ENCODE results near the gene KRTAP4-3. TPM values are rescaled to one million over a fixed set of nuclear protein-coding genes. Genes with fewer than 3 reads are reported as not detected.

The KRTAP4-3 gene
- not detected in 2 replicates for total RNA-seq

DNA sequence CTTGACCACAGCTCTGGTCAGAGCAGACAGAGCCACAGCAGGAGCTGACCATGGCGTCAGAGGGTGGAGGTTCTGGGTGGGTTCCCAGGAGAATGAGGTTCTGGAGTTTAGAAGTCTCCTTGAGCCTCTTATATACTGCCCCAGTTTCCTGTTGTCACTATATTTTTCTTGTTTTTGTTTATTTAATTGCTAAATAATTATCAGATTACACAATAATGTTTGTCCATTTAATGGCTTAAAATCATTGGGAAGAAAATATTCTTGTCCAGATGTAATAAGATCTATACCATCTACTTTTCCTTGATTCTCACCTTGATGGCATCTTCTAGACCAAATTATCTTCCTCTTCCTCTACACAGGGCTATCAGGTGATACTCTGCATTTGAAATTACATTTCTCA, at the start of gene KRTAP4-3:
KRTAP4-3 (minus strand) TSS at position 101 of the 400 bp plus-strand sequence; CDS start at position 52, 49 bp downstream.

DNA sequence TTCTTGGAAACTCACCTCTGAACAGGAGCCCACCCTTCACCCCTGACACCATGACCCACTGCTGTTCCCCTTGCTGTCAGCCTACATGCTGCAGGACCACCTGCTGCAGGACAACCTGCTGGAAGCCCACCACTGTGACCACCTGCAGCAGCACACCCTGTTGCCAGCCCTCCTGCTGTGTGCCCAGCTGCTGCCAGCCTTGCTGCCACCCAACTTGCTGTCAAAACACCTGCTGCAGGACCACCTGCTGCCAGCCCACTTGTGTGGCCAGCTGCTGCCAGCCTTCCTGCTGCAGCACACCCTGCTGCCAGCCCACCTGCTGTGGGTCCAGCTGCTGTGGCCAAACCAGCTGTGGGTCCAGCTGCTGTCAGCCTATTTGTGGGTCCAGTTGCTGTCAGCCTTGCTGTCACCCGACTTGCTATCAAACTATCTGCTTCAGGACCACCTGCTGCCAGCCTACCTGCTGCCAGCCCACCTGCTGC, 21.9 kb upstream of the KRTAP4-3 start, which contains the start of gene KRTAP9-1:
KRTAP9-1 (plus strand) TSS at position 51 of the 482 bp plus-strand sequence; CDS start at position 51, 0 bp downstream.

DNA sequence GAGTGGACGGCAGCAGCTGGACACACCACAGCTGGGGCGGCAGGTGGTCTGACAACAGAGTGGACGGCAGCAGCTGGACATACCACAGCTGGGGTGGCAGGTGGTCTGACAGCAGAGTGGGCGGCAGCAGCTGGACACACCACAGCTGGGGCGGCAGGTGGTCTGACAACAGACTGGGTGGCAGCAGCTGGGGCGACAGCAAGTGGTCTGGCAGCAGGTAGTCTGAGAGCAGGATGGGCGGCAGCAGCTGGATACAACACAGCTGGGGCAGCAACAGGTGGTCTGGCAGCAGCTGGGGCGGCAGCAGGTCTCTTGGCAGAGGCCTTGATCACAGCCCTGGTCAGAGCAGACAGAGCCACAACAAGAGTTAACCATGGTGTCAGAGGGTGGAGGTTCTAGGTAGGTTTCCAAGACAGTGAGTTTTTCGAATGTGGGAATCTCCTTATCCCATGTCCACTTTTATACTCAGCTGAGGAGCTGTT, 16.5 kb upstream of the KRTAP4-3 start, which contains the start of gene KRTAP4-1:
KRTAP4-1 (minus strand) TSS at position 432 of the 482 bp plus-strand sequence; CDS start at position 375, 57 bp downstream.

DNA sequence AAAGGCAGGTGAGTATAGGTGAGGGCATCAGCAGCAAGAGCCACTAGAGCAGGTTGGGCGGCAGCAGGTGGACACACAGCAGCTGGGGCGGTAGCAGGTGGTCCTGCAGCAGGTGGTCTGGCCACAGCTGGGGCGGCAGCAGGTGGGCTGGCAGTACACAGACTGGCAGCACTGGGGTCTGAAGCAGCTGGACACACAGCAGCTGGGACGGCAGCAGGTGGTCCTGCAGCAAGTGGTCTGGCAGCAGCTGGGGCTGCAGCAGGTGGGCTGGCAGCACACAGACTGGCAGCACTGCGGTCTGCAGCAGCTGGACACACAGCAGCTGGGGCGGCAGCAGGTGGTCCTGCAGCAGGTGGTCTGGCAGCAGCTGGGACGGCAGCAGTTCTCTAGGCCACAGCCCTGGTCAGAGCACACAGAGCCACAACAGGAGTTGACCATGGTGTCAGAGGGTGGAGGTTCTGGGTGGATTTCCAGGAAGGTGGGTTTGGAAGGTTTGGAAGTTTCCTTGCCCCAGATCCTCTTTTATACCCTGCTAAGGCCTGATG, 9.8 kb upstream of the KRTAP4-3 start, which contains the start of gene KRTAP4-2:
KRTAP4-2 (minus strand) TSS at position 495 of the 545 bp plus-strand sequence; CDS start at position 438, 57 bp downstream.

DNA sequence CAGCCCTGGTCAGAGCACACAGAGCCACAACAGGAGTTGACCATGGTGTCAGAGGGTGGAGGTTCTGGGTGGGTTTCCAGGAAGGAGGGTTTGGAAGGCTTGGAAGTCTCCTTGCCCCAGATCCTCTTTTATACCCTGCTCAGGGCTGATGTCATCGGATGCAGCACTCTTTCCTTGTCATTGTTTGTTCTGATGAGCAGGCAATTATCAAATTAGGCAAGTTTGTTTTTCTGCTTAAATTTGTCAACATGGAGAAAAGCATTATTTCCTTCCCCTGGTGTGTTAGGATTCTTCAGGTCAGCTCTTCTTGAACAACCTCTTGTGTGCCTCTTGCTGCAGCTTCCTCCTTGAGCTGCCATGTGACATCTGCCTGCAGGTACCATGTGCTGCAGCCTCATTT, 7.4 kb downstream of the KRTAP4-3 start, which contains the start of gene KRTAP4-4:
KRTAP4-4 (minus strand) TSS at position 101 of the 400 bp plus-strand sequence; CDS start at position 44, 57 bp downstream.

DNA sequence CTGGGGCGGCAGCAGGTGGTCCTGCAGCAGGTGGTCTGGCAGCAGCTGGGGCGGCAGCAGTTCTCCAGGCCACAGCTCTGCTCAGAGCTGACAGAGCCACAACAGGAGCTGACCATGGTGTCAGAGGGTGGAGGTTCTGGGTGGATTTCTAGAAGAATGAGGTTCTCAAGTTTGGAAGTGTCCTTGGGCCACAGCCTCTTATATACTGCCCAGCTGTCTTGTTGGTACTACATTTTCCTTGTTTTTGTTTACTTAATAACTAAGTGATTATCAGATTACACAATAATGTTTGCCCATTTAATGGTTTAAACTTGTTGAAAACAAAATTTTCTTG, 18.4 kb downstream of the KRTAP4-3 start, which contains the start of gene KRTAP4-5:
KRTAP4-5 (minus strand) TSS at position 174 of the 334 bp plus-strand sequence; CDS start at position 116, 58 bp downstream.

DNA sequence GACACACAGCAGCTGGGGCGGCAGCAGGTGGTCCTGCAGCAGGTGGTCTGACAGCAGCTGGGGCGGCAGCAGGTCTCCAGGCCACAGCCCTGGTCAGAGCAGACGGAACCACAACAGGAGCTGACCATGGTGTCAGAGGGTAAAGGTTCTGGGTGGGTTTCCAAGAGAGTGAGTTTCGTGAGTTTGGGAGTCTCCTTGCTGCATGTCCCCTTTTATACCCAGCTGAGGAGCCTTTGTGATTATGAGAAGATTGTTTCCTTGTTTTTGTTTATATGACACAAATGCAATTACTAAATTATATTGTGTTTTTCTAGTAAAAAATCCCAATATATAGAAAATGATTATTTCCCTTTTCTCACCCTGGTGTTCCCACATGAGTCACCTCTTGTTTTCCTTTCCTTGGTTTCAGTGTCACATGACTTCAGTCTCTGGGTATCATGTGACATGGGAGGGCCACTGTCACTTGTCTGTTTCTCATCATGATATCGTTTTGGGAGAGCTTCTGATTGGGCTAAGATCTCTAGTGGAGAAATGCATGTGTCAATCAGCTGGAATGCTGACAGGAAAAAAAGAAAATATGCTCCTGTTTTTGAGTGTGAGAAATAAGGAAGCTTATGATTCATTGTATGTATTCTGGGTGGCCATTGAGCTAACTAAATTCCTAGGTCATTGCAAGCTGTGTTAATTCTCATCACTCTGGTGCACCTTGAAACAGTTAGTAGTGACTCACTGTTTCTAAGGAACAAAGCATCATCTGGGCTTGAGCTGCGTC, 27.5 kb downstream of the KRTAP4-3 start, which contains the start of gene KRTAP4-6:
KRTAP4-6 (minus strand) TSS at position 185 of the 772 bp plus-strand sequence; CDS start at position 128, 57 bp downstream.

DNA sequence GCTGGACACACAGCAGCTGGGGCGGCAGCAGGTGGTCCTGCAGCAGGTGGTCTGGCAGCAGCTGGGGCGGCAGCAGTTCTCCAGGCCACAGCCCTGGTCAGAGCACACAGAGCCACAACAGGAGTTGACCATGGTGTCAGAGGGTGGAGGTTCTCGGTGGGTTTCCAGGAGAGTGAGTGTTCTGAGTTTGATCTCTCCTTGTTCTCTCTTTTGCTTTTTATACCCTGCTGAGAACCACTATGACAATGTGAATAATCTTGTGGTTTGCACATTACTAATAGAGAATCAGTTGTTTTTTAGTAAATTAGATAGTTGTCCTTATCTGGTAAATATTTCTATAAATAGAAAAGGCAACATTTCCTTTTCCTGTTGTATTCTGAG, 44.0 kb downstream of the KRTAP4-3 start, which contains the start of gene KRTAP4-12:
KRTAP4-12 (minus strand) TSS at position 192 of the 381 bp plus-strand sequence; CDS start at position 132, 60 bp downstream.

DNA sequence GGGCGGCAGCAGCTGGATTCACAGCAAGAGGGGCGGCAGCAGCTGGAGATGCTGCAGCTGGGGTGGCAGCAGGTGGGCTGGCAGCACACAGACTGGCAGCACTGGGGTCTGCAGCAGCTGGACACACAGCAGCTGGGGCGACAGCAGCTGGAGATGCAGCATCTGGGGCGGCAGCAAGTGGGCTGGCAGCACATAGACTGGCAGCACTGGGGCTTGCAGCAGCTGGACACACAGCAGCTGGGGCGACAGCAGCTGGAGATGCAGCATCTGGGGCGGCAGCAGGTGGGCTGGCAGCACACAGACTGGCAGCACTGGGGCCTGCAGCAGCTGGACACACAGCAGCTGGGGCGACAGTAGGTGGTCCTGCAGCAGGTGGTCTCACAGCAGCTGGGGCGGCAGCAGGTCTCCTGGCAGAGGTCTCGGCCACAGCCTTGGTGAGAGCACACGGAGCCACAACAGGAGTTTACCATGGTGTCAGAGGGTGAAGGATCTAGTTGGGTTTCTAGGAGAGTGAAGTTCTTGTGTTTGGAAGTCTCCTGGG, 50.1 kb downstream of the KRTAP4-3 start, which contains the start of gene KRTAP4-11:
KRTAP4-11 (minus strand) TSS at position 528 of the 541 bp plus-strand sequence; CDS start at position 470, 58 bp downstream.

Other genes starting within 250 kb of the KRTAP4-3 start
- gene KRT23, start 230.6 kb downstream of the KRTAP4-3 start, total RNA-seq: under 0.01 TPM in 1 of 2 replicates, not detected in the other
- 0.28 TPM in 1 of 2 replicates, not detected in the other for gene KRT39, start 201.3 kb downstream of the KRTAP4-3 start, total RNA-seq
- gene KRT40, start 183.9 kb downstream of the KRTAP4-3 start, total RNA-seq: not detected in 2 replicates
- not detected in 2 replicates for gene KRTAP3-3, start 174.1 kb downstream of the KRTAP4-3 start, total RNA-seq
- gene KRTAP3-2, start 168.3 kb downstream of the KRTAP4-3 start, total RNA-seq: not detected in 2 replicates
- gene KRTAP3-1, start 159.1 kb downstream of the KRTAP4-3 start, total RNA-seq: not detected in 2 replicates
- 1.9 and 5.1 TPM in 2 replicates for gene KRTAP1-5, start 141.0 kb downstream of the KRTAP4-3 start, total RNA-seq
- not detected in 2 replicates for gene KRTAP1-4, start 138.0 kb downstream of the KRTAP4-3 start, total RNA-seq
- gene KRTAP1-3, start 133.3 kb downstream of the KRTAP4-3 start, total RNA-seq: not detected in 2 replicates
- under 0.01 TPM in 1 of 2 replicates, not detected in the other for gene KRTAP1-1, start 126.8 kb downstream of the KRTAP4-3 start, total RNA-seq
- not detected in 2 replicates for gene KRTAP2-1, start 120.9 kb downstream of the KRTAP4-3 start, total RNA-seq
- gene KRTAP2-2, start 113.0 kb downstream of the KRTAP4-3 start, total RNA-seq: not detected in 2 replicates
- under 0.01 and 0.77 TPM in 2 replicates for gene KRTAP2-3, start 108.1 kb downstream of the KRTAP4-3 start, total RNA-seq
- 0.28 TPM in 1 of 2 replicates, not detected in the other for gene KRTAP2-4, start 102.3 kb downstream of the KRTAP4-3 start, total RNA-seq
- gene KRTAP4-7, start 84.1 kb downstream of the KRTAP4-3 start, total RNA-seq: not detected in 2 replicates
- not detected in 2 replicates for gene KRTAP4-8, start 70.1 kb downstream of the KRTAP4-3 start, total RNA-seq
- gene KRTAP4-16, start 66.0 kb downstream of the KRTAP4-3 start, total RNA-seq: not detected in 2 replicates
- not detected in 2 replicates for gene KRTAP4-9, start 62.8 kb downstream of the KRTAP4-3 start, total RNA-seq
- gene KRTAP4-11, start 49.8 kb downstream of the KRTAP4-3 start, total RNA-seq: not detected in 2 replicates
- not detected in 2 replicates for gene KRTAP4-12, start 44.0 kb downstream of the KRTAP4-3 start, total RNA-seq
- not detected in 2 replicates for gene KRTAP4-6, start 27.7 kb downstream of the KRTAP4-3 start, total RNA-seq
- gene KRTAP4-5, start 18.4 kb downstream of the KRTAP4-3 start, total RNA-seq: not detected in 2 replicates
- not detected in 2 replicates for gene KRTAP4-4, start 7.5 kb downstream of the KRTAP4-3 start, total RNA-seq
- not detected in 2 replicates for gene KRTAP4-2, start 10.0 kb upstream of the KRTAP4-3 start, total RNA-seq
- not detected in 2 replicates for gene KRTAP4-1, start 16.7 kb upstream of the KRTAP4-3 start, total RNA-seq
- gene KRTAP9-1, start 21.7 kb upstream of the KRTAP4-3 start, total RNA-seq: not detected in 2 replicates
- not detected in 2 replicates for gene KRTAP9-2, start 58.4 kb upstream of the KRTAP4-3 start, total RNA-seq
- gene KRTAP9-3, start 64.2 kb upstream of the KRTAP4-3 start, total RNA-seq: not detected in 2 replicates
- not detected in 2 replicates for gene KRTAP9-8, start 69.8 kb upstream of the KRTAP4-3 start, total RNA-seq
- gene KRTAP9-4, start 81.5 kb upstream of the KRTAP4-3 start, total RNA-seq: not detected in 2 replicates
- gene KRTAP9-9, start 87.2 kb upstream of the KRTAP4-3 start, total RNA-seq: not detected in 2 replicates
- not detected in 2 replicates for gene KRTAP9-6, start 97.2 kb upstream of the KRTAP4-3 start, total RNA-seq
- gene KRTAP9-7, start 107.5 kb upstream of the KRTAP4-3 start, total RNA-seq: not detected in 2 replicates
- not detected in 2 replicates for gene KRTAP29-1, start 134.6 kb upstream of the KRTAP4-3 start, total RNA-seq
- gene KRTAP16-1, start 141.1 kb upstream of the KRTAP4-3 start, total RNA-seq: not detected in 2 replicates
- not detected in 2 replicates for gene KRTAP17-1, start 147.5 kb upstream of the KRTAP4-3 start, total RNA-seq
- gene KRT33A, start 182.6 kb upstream of the KRTAP4-3 start, total RNA-seq: not detected in 2 replicates
- under 0.01 TPM in 2 replicates for gene KRT33B, start 201.6 kb upstream of the KRTAP4-3 start, total RNA-seq
- gene KRT34, start 214.1 kb upstream of the KRTAP4-3 start, total RNA-seq: 2.0 and 2.9 TPM in 2 replicates
- not detected in 2 replicates for gene KRT31, start 229.4 kb upstream of the KRTAP4-3 start, total RNA-seq

Data from regular cardiac myocyte (primary cell).